Neural cell (in vitro differentiated cells): ENCODE results near the gene GTPBP1. TPM values are rescaled to one million over a fixed set of nuclear protein-coding genes. Genes with fewer than 3 reads are reported as not detected.

Source experiments
- H2AFZ ChIP-seq: fragments of 200-600, 300-800 bp; sonication (generic), shearing (Covaris generic); 2 replicates; pipeline ENCODE4 v1.6.0; 2014; ENCODE audit warnings: low read depth, mild to moderate bottlenecking, antibody characterized with exemption, low read length, moderate library complexity
- H3F3A ChIP-seq: fragments of 200-600 bp; shearing (Covaris generic); 2 replicates; pipeline ENCODE4 v1.6.1; 2016; ENCODE audit warnings: mild to moderate bottlenecking, moderate library complexity, mixed read lengths, antibody characterized with exemption, low read length; ENCODE audit not compliant: insufficient read depth, poor library complexity, severe bottlenecking
- H3K27ac ChIP-seq: fragments of 200-600, 300-800 bp; sonication (generic), shearing (Covaris generic); 2 replicates; pipeline ENCODE4 v1.5.1; 2014; ENCODE audit warnings: mild to moderate bottlenecking, low read length, moderate library complexity
- H3K27me3 ChIP-seq: fragments of 300-800, 200-600 bp; sonication (generic), shearing (Covaris generic); 2 replicates; pipeline ENCODE4 v1.6.0; 2014; ENCODE audit warnings: mild to moderate bottlenecking, low read depth, low read length, moderate library complexity; ENCODE audit not compliant: insufficient read depth
- H3K36me3 ChIP-seq: fragments of 300-800, 200-600 bp; sonication (generic), shearing (Covaris generic); 2 replicates; pipeline ENCODE4 v1.5.1; 2014; ENCODE audit warnings: mild to moderate bottlenecking, antibody characterized with exemption, low read length, moderate library complexity; ENCODE audit not compliant: insufficient read depth
- H3K4me2 ChIP-seq: fragments of 300-800, 200-600 bp; sonication (generic), shearing (Covaris generic); 2 replicates; pipeline ENCODE4 v1.6.0; 2014; ENCODE audit warnings: mild to moderate bottlenecking, low read length
- H3K4me3 ChIP-seq: fragments of 300-800, 200-600 bp; sonication (generic), shearing (Covaris generic); 2 replicates; pipeline ENCODE4 v1.5.1; 2014; ENCODE audit warnings: mild to moderate bottlenecking, low read length, moderate library complexity
- H3K79me2 ChIP-seq: fragments of 200-600 bp; shearing (Covaris generic); replicated peaks from 2 replicates; pipeline ENCODE4 v1.6.0; 2014; ENCODE audit warnings: mild to moderate bottlenecking, low read length, moderate library complexity; ENCODE audit not compliant: insufficient read depth
- H3K9ac ChIP-seq: fragments of 300-800, 200-600 bp; sonication (generic), shearing (Covaris generic); 2 replicates; pipeline ENCODE4 v1.6.1; 2016; ENCODE audit warnings: mild to moderate bottlenecking, low read length, mixed read lengths
- H3K9me2 ChIP-seq: fragments of 200-600 bp; shearing (Covaris generic); 2 replicates; pipeline ENCODE4 v1.6.1; 2016; ENCODE audit warnings: mild to moderate bottlenecking, low read length, mixed read lengths; ENCODE audit not compliant: insufficient read depth
- H3K9me3 ChIP-seq: fragments of 200-600, 300-800 bp; sonication (generic), shearing (Covaris generic); 2 replicates; pipeline ENCODE4 v1.6.1; 2016; ENCODE audit warnings: mild to moderate bottlenecking, mixed run types, low read length, moderate library complexity, mixed read lengths
- H4K20me1 ChIP-seq: fragments of 200-600 bp; shearing (Covaris generic); 2 replicates; pipeline ENCODE4 v1.6.1; 2016; ENCODE audit warnings: mild to moderate bottlenecking, mixed run types; ENCODE audit not compliant: insufficient read depth
- CTCF ChIP-seq: fragments of 450-650 bp; IDR thresholded peaks from 2 replicates; pipeline ENCODE4 v1.5.1; 2014; ENCODE audit warnings: antibody characterized with exemption, mild to moderate bottlenecking, moderate library complexity; ENCODE audit not compliant: poor library complexity, severe bottlenecking
- EP300 ChIP-seq: fragments of 450-650 bp; conservative IDR thresholded peaks from 2 replicates; pipeline ENCODE4 v1.6.1; 2014; ENCODE audit warnings: antibody characterized with exemption, mild to moderate bottlenecking, moderate library complexity; ENCODE audit not compliant: poor library complexity, severe bottlenecking
- EZH2 ChIP-seq: fragments of 200-600, 300-800 bp; shearing (Covaris generic), sonication (generic); IDR thresholded peaks from 2 replicates; pipeline ENCODE4 v1.6.1; 2014; ENCODE audit warnings: antibody characterized with exemption, low read length, borderline replicate concordance, mild to moderate bottlenecking; ENCODE audit not compliant: insufficient read depth, poor library complexity, severe bottlenecking
- MXI1 ChIP-seq: fragments of 450-650 bp; conservative IDR thresholded peaks from 2 replicates; pipeline ENCODE4 v1.6.1; 2014; ENCODE audit warnings: antibody characterized with exemption, mild to moderate bottlenecking; ENCODE audit not compliant: poor library complexity, severe bottlenecking
- POLR2AphosphoS5 ChIP-seq: IDR thresholded peaks from 2 replicates; pipeline ENCODE4 v1.6.1; 2012
- RAD21 ChIP-seq: fragments of 450-650 bp; conservative IDR thresholded peaks from 2 replicates; pipeline ENCODE4 v1.6.1; 2014; ENCODE audit warnings: antibody characterized with exemption, mild to moderate bottlenecking, moderate library complexity
- REST ChIP-seq: IDR thresholded peaks from 2 replicates; pipeline ENCODE4 v1.6.1; 2012; ENCODE audit warnings: borderline replicate concordance
- SMC3 ChIP-seq: fragments of 450-650 bp; conservative IDR thresholded peaks from 2 replicates; pipeline ENCODE4 v1.6.1; 2014; ENCODE audit warnings: antibody characterized with exemption, mild to moderate bottlenecking, moderate library complexity; ENCODE audit not compliant: poor library complexity
- TAF1 ChIP-seq: IDR thresholded peaks from 2 replicates; pipeline ENCODE4 v1.6.1; 2012; ENCODE audit warnings: low read depth
- polyA plus RNA-seq: library from polyadenylated mRNA; depleted of rRNA; stranded (reverse); fragments of >200 nt; gene quantifications from 2 replicates; pipeline ENCODE4 v1.2.3, GENCODE V29; 2014

Gene GTPBP1
- polyA plus RNA-seq, 1 donor from 2014 or later, result 31.9 TPM

- Histone ChIP-seq H3K36me3 (peaks cover 16% of the 10 kb centered on the region), H3K9me3 (no peaks in the 10 kb centered on the region), H3K4me2 (no peak overlapping the region), H2AFZ (no peak overlapping the region), H3K4me3 (no peak overlapping the region), H3K79me2 (no peaks in the 10 kb centered on the region), H3K27me3 (no peaks in the 10 kb centered on the region), H3K27ac (no peak overlapping the region), H3K9me2 (no peaks in the 10 kb centered on the region), H4K20me1 (no peaks in the 10 kb centered on the region), H3K9ac (no peak overlapping the region), H3F3A (no peaks in the 10 kb centered on the region)
- no peak for TF ChIP-seq MXI1
- TF ChIP-seq SMC3, result no peak
- no peak for TF ChIP-seq RAD21
- TF ChIP-seq TAF1, result no peak
- no peak for TF ChIP-seq EZH2
- TF ChIP-seq EP300, result no peak
- no peak for TF ChIP-seq POLR2AphosphoS5
- no peak for TF ChIP-seq CTCF
- no peak for TF ChIP-seq REST
Observed at GRCh38 chr22:38740754-38741153, 35.0 kb downstream of the GTPBP1 start.

GRCh38 chr22:38741166-38741565 is 35.4 kb downstream of the GTPBP1 start:
- Histone ChIP-seq H3K9ac (no peak overlapping the region), H3F3A (no peaks in the 10 kb centered on the region), H3K36me3 (peaks cover 16% of the 10 kb centered on the region), H3K4me2 (no peak overlapping the region), H3K4me3 (no peak overlapping the region), H4K20me1 (no peaks in the 10 kb centered on the region), H3K9me3 (no peaks in the 10 kb centered on the region), H3K27me3 (no peaks in the 10 kb centered on the region), H2AFZ (no peak overlapping the region), H3K27ac (no peak overlapping the region), H3K79me2 (no peaks in the 10 kb centered on the region), H3K9me2 (no peaks in the 10 kb centered on the region)
- TF ChIP-seq MXI1 (no peak), SMC3 (no peak), REST (no peak), TAF1 (no peak), RAD21 (no peak), EZH2 (no peak), CTCF (no peak)
